Neural cell (in vitro differentiated cells): ENCODE results near the gene CPOX.

Source experiments
- CTCF ChIP-seq: fragments of 450-650 bp; IDR thresholded peaks from 2 replicates; pipeline ENCODE4 v1.5.1; 2014; ENCODE audit warnings: antibody characterized with exemption, mild to moderate bottlenecking, moderate library complexity; ENCODE audit not compliant: poor library complexity, severe bottlenecking
- EP300 ChIP-seq: fragments of 450-650 bp; conservative IDR thresholded peaks from 2 replicates; pipeline ENCODE4 v1.6.1; 2014; ENCODE audit warnings: antibody characterized with exemption, mild to moderate bottlenecking, moderate library complexity; ENCODE audit not compliant: poor library complexity, severe bottlenecking
- TAF1 ChIP-seq: IDR thresholded peaks from 2 replicates; pipeline ENCODE4 v1.6.1; 2012; ENCODE audit warnings: low read depth

DNA sequence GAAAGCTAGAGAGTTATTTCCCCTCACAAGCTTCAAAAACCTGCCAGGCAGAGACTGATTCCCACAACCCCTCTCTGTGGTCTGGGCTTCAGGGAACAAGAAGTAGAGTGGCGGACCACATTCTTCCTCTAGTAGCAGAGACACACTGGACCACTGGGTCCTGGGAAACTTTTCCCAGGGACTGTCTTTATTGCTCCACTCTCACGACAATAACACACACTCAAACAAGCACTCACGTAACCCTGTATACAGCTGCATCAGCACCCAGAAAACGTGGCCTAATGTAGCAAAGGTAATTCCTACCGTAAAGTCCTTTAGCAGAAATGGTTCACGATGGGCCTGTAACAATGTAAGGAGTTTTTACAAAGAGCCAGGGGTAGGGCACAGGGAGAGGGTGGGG, 27.6 kb downstream of the CPOX start:
- TF ChIP-seq EP300 (no peak), TAF1 (no peak), CTCF (no peak)
